ENCODE results near the gene LEKR1. TPM values are rescaled to one million over a fixed set of nuclear protein-coding genes. Genes with fewer than 3 reads are reported as not detected.
A peak's percentile ranks its signal among the peaks of the same experiment; 100 is the strongest.

The LEKR1 gene
- total and polyA plus RNA-seq, 7 donors: 0.12 to 0.79 (median 0.32) TPM; not detected in 2

DNA sequence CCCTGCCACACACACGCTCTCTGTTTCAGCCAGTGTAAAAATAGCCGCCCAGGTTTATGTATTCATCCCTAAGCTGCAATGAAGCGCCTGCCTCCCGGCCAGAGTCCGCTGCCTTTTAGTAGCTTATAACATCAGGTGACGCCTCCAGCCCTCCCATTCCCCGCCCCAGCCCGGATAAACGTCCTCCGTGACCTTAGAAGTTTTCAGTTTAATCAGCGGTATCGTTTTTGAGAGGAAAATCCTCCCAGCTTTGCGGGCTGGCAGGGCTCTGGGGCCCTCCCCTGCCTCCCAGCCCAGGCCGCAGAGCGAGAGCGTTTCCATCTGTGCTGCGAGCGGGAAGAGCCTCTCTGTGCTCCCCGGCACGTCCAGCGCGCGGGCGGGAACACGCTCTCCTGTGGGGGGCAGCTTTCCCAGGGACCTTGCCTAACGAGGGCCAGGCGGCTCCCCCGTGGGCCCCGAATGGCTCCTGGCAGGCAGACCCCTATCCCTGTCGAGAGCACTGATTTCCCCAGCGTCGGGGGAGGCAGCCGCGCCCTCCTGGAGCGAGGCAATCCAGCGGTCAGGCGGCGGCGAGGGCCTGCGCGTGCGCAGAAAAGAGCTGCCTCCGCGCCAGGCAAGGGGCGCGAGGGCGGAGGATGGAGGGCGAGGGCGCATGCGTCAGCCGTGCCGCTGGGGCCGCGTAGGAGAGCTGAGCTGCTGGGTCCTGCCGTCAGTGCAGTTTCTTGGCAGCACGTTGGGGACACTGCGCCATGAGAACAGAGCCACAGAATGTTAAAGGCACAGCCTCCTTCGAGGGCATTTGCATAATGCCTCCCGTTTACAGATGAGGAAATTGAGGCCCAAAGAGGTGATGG is 262.7 kb downstream of the LEKR1 start:
- peaks cover 41% of the 10 kb centered on the region for H3K4me1 ChIP-seq
- peak overlapping the region; percentile 98 for H3K27ac ChIP-seq
- peak; percentile 96 to 99 for DNase-seq
- TF ChIP-seq, protein P1, sequence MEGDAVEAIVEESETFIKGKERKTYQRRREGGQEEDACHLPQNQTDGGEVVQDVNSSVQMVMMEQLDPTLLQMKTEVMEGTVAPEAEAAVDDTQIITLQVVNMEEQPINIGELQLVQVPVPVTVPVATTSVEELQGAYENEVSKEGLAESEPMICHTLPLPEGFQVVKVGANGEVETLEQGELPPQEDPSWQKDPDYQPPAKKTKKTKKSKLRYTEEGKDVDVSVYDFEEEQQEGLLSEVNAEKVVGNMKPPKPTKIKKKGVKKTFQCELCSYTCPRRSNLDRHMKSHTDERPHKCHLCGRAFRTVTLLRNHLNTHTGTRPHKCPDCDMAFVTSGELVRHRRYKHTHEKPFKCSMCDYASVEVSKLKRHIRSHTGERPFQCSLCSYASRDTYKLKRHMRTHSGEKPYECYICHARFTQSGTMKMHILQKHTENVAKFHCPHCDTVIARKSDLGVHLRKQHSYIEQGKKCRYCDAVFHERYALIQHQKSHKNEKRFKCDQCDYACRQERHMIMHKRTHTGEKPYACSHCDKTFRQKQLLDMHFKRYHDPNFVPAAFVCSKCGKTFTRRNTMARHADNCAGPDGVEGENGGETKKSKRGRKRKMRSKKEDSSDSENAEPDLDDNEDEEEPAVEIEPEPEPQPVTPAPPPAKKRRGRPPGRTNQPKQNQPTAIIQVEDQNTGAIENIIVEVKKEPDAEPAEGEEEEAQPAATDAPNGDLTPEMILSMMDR (IDR thresholded peaks at IDR 0.05): peak; percentile 14
- 0 to 1% (median 0%) methylated on average over 59 of the region's 59 CpGs for WGBS, 3 donors
- no peaks in the 10 kb centered on the region for H3K9me3 ChIP-seq
- no peaks in the 10 kb centered on the region for H3K27me3 ChIP-seq (ENCODE audit: insufficient read depth in 3 of 3, low read length in 2 of 3)
- intact Hi-C loops (cut with DNase I): loop anchor here (2.0 to 10.0 kb wide), 6 partner anchors 42 to 534 kb away; partner anchors contain the start of gene SSR3 (in 2 of the 2)
- H3K36me3 ChIP-seq (ENCODE audit: insufficient read depth in 1 of 2, low read depth in 1 of 2): no peaks in the 10 kb centered on the region
- peak overlapping the region; percentile 72 for H3K4me3 ChIP-seq
- ATAC-seq: peak; percentile 86 to 95 (median 90)

DNA sequence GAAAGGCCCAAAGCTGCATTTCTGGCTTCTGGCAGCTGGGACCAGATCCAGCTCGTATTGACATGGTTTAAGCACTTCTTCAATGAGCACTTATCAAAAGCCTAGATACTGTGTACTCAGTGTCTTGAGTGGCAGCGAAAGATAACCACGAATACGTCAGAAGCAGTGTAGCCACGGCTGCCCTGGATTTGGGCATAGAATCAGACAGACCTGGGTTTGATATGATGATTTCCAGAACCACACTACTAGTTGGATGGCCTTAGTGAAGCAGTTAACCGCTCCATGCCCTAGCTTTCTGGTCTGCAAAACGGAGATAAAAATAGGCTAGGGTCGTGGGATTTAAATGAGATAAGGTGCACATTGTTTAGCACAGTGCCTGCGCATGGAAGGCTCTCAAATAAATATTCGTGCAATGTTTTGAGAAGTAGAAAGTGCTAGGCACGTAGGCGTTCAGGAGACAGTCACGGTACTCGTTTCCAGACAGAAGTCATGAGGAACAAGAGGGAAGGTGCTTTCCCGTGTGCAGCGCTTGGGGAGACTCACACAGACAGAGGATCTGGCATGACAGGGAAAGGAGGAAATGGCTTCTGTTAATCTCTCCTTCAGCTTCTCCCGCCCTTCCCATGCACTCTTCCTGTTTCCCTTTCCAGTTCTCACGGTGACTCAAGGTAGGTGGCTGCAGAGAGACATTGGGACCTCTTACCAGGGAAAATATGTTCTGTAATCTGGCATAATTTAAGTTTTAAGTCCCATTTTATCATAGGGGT is 263.5 kb downstream of the LEKR1 start:
- ATAC-seq (peak in 2 of 4 donors; percentile 1 to 6), DNase-seq (no peak)
- TF ChIP-seq, protein P1 (IDR thresholded peaks at IDR 0.05): no peak
- intact Hi-C loops (cut with DNase I): loop anchor here (2.0 to 10.0 kb wide), 6 partner anchors 41 to 535 kb away; partner anchors contain the start of gene SSR3 (in 2 of the 2)
- no peaks in the 10 kb centered on the region for H3K36me3 ChIP-seq (ENCODE audit: insufficient read depth in 1 of 2, low read depth in 1 of 2)
- H3K9me3 ChIP-seq: no peaks in the 10 kb centered on the region
- 36 to 46% (median 44%) methylated on average over 18 of the region's 18 CpGs for WGBS, 3 donors
- H3K27me3 ChIP-seq (ENCODE audit: insufficient read depth in 3 of 3, low read length in 2 of 3): no peaks in the 10 kb centered on the region
- H3K27ac ChIP-seq: peak overlapping the region; percentile 98
- H3K4me3 ChIP-seq: peak overlapping the region; percentile 72
- H3K4me1 ChIP-seq: peaks cover 41% of the 10 kb centered on the region

DNA sequence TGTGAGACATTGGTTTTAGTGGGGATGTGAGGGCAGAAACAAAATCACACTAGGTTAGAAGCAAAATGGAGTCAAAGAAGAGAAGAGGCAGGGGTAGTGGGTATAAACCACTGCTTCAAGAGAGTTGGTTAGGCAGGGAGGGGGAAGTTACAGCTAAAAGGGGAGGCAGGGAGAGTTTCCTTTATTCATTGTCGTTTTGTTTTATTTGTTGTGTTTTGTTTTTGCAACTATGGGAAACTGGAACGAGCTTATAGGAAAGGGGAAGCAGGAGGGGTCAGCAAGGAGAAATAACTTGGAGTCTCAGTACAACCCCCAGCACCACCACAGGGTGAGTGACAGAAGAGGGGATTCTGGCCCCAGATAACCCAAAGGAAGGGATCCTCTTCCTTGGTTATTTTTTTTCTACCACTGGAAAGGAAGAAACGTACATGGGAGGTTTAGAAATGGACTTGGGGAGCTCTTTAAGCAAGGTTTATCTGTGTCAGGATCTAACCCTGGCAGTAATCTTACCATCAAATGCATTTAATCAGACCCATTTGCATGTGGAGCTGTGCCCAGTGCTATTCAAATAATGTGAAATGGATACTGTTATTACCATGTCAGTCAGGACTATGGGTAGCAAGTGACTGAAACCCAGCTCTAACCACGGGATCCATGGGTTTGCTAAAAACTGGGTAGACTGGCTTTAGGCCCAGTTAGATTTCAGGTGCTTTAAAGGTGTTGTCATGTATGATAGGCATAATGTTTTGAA is 265.1 kb downstream of the LEKR1 start:
- H3K27ac ChIP-seq: peak overlapping the region; percentile 98
- no peaks in the 10 kb centered on the region for H3K36me3 ChIP-seq (ENCODE audit: insufficient read depth in 1 of 2, low read depth in 1 of 2)
- intact Hi-C loops (cut with DNase I): no loop called here
- H3K9me3 ChIP-seq: no peaks in the 10 kb centered on the region
- no peaks in the 10 kb centered on the region for H3K27me3 ChIP-seq (ENCODE audit: insufficient read depth in 3 of 3, low read length in 2 of 3)
- no peak for ATAC-seq
- no peak overlapping the region for H3K4me3 ChIP-seq
- 60 to 64% (median 63%) methylated on average over 4 of the region's 4 CpGs for WGBS, 3 donors
- peaks cover 32% of the 10 kb centered on the region for H3K4me1 ChIP-seq
- no peak for DNase-seq
- TF ChIP-seq, protein P1 (IDR thresholded peaks at IDR 0.05): no peak

DNA sequence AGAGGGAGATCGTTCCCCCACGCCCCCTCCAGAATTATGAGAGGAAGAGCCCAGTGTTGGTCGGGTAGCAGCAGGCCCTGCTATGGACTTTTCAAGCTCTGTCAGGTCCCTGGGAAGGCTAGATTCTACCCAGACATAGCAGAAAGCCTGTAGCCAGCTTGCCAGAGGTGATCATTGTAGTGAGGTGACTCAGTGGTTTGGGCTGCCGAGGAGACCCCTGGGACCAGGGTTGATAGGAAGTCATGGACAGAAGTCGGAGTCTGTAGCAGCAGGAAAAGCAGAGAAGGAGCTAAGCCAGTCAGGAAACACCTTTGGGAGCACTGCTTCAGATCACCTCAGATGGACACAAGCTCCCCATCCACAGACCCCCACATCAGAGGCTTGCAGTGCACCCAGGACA is 266.1 kb downstream of the LEKR1 start:
- H3K4me1 ChIP-seq: peaks cover 24% of the 10 kb centered on the region
- no peak overlapping the region for H3K27ac ChIP-seq
- WGBS, 3 donors: 66 to 75% (median 68%) methylated on average over 5 of the region's 5 CpGs
- no peaks in the 10 kb centered on the region for H3K9me3 ChIP-seq
- no peak overlapping the region for H3K4me3 ChIP-seq
- H3K27me3 ChIP-seq (ENCODE audit: insufficient read depth in 3 of 3, low read length in 2 of 3): no peaks in the 10 kb centered on the region
- TF ChIP-seq, protein P1 (IDR thresholded peaks at IDR 0.05): no peak
- no peaks in the 10 kb centered on the region for H3K36me3 ChIP-seq (ENCODE audit: insufficient read depth in 1 of 2, low read depth in 1 of 2)
- DNase-seq: no peak
- ATAC-seq: no peak
- intact Hi-C loops (cut with DNase I): no loop called here

All from psoas muscle (tissue), 8 donors.